ENCODE data around the gene PLCL2. TPM values are rescaled to one million over a fixed set of nuclear protein-coding genes. Genes with fewer than 3 reads are reported as not detected.

PLCL2 gene
- total and polyA plus RNA-seq, 4 donors, result 1.5 to 16.5 (median 9.4) TPM

DNA sequence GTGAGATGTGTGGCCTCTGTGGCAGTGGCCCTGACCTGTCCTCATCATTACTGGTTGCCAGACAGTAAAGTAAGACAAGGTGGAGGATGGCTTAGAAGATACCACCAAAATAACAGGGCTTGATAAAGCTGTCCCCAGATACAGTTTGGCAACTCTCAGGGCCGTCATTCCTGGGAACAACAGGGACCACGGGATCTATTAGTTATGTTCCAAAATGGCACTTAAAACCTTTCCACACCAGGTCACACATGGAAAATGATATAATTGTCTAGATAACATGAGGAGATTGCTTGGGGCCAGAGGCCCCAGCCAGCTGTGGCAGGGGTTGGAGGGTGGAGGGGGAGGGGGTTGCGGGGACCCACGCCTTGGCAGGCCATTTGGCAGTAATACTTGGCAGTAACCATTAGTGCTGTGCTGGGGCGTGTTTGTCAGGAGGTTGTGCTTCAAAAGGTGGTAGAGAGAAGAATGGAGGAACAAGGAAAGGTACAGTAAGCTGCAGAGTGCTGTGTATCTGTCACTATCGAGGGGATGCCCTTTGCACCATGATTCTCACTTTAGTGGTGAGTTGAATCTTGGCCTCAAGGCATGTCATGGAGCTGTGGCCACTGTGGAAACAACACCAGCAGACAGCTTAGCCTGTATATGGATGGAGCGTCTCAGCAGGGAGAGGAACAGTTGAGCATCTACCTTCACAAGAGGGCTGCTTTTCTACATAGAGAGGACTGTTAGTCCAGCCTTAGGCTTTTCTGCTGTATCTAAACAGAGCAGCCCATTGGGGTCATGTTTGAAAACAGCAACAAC is 14.0 kb downstream of the PLCL2 start (continued):
- TF ChIP-seq GABPA (IDR thresholded peaks at IDR 0.05 in 1 of 2, conservative IDR thresholded peaks at IDR 0.05 in 1 of 2) (no peak), JUND (IDR thresholded peaks at IDR 0.05) (no peak), YY1 (IDR thresholded peaks at IDR 0.05) (no peak)
- TF ChIP-seq, protein P1, sequence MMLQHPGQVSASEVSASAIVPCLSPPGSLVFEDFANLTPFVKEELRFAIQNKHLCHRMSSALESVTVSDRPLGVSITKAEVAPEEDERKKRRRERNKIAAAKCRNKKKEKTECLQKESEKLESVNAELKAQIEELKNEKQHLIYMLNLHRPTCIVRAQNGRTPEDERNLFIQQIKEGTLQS (IDR thresholded peaks at IDR 0.05), result no peak

DNA sequence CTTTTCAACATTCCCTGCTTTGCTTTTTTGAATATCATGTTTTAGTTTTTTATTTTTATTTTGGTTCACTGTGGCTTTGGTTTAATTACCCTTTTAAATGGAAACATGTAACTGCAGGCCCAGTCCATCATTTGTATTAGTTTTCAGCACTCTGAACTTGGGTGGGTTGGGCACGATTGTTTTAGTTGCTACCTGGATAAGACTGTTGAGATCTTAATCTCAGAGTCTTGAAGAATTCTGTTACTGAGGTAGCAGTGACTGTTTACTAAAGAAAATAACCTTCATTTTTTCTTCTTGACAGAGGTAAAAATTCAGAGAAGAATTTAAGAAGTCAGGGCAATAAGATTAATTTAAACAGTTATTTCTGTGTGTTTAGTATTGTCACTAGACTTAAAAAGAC is 15.2 kb downstream of the PLCL2 start:
- peaks cover 0 to 34% (median 7%) of the 10 kb centered on the region in 4 donors for H3K4me1 ChIP-seq (ENCODE audit: control insufficient read depth in 4 of 4, insufficient read depth in 4 of 4, low read length in 3 of 4)
- no peak for DNase-seq (ENCODE audit: low spot score)
- 81% methylated on average over 1 of the region's 1 CpG for WGBS

More for the DNA sequence above, 15.2 kb downstream of the PLCL2 start:
- Histone ChIP-seq H3K27ac (ENCODE audit: low read depth in 1 of 2, low read length in 2 of 2) (no peak overlapping the region), H3K9me3 (ENCODE audit: control insufficient read depth in 4 of 4, low read length in 3 of 4) (no peaks in the 10 kb centered on the region), H3K4me3 (ENCODE audit: low read depth in 1 of 3, low read length in 3 of 3) (no peak overlapping the region), H3K9ac (ENCODE audit: low read depth in 1 of 2, low read length in 2 of 2) (no peak overlapping the region), H3K27me3 (ENCODE audit: control insufficient read depth in 4 of 4, insufficient read depth in 4 of 4, low read length in 3 of 4) (no peaks in the 10 kb centered on the region), H3K36me3 (ENCODE audit: control insufficient read depth in 4 of 4, insufficient read depth in 3 of 4, low read depth in 1 of 4, low read length in 3 of 4) (no peaks in the 10 kb centered on the region)
- TF ChIP-seq JUND (IDR thresholded peaks at IDR 0.05) (no peak), SP1 (IDR thresholded peaks at IDR 0.05) (no peak), FOXA2 (IDR thresholded peaks at IDR 0.05) (no peak), GABPA (IDR thresholded peaks at IDR 0.05 in 1 of 2, conservative IDR thresholded peaks at IDR 0.05 in 1 of 2) (no peak), FOXA1 (IDR thresholded peaks at IDR 0.05) (no peak), RAD21 (IDR thresholded peaks at IDR 0.05) (no peak), RXRA (IDR thresholded peaks at IDR 0.05) (no peak), HNF4A (conservative IDR thresholded peaks at IDR 0.05) (no peak), EGR1 (IDR thresholded peaks at IDR 0.05; ENCODE audit: low read depth in 2 of 2) (no peak), NR2F2 (IDR thresholded peaks at IDR 0.05) (no peak), TAF1 (conservative IDR thresholded peaks at IDR 0.05) (no peak)
- TF ChIP-seq, protein P1 (IDR thresholded peaks at IDR 0.05), result no peak
- TF ChIP-seq, protein P2, sequence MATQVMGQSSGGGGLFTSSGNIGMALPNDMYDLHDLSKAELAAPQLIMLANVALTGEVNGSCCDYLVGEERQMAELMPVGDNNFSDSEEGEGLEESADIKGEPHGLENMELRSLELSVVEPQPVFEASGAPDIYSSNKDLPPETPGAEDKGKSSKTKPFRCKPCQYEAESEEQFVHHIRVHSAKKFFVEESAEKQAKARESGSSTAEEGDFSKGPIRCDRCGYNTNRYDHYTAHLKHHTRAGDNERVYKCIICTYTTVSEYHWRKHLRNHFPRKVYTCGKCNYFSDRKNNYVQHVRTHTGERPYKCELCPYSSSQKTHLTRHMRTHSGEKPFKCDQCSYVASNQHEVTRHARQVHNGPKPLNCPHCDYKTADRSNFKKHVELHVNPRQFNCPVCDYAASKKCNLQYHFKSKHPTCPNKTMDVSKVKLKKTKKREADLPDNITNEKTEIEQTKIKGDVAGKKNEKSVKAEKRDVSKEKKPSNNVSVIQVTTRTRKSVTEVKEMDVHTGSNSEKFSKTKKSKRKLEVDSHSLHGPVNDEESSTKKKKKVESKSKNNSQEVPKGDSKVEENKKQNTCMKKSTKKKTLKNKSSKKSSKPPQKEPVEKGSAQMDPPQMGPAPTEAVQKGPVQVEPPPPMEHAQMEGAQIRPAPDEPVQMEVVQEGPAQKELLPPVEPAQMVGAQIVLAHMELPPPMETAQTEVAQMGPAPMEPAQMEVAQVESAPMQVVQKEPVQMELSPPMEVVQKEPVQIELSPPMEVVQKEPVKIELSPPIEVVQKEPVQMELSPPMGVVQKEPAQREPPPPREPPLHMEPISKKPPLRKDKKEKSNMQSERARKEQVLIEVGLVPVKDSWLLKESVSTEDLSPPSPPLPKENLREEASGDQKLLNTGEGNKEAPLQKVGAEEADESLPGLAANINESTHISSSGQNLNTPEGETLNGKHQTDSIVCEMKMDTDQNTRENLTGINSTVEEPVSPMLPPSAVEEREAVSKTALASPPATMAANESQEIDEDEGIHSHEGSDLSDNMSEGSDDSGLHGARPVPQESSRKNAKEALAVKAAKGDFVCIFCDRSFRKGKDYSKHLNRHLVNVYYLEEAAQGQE (IDR thresholded peaks at IDR 0.05), result no peak
- TF ChIP-seq, protein P3, sequence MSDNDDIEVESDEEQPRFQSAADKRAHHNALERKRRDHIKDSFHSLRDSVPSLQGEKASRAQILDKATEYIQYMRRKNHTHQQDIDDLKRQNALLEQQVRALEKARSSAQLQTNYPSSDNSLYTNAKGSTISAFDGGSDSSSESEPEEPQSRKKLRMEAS (IDR thresholded peaks at IDR 0.05), result no peak
- TF ChIP-seq, protein P4, sequence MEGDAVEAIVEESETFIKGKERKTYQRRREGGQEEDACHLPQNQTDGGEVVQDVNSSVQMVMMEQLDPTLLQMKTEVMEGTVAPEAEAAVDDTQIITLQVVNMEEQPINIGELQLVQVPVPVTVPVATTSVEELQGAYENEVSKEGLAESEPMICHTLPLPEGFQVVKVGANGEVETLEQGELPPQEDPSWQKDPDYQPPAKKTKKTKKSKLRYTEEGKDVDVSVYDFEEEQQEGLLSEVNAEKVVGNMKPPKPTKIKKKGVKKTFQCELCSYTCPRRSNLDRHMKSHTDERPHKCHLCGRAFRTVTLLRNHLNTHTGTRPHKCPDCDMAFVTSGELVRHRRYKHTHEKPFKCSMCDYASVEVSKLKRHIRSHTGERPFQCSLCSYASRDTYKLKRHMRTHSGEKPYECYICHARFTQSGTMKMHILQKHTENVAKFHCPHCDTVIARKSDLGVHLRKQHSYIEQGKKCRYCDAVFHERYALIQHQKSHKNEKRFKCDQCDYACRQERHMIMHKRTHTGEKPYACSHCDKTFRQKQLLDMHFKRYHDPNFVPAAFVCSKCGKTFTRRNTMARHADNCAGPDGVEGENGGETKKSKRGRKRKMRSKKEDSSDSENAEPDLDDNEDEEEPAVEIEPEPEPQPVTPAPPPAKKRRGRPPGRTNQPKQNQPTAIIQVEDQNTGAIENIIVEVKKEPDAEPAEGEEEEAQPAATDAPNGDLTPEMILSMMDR (IDR thresholded peaks at IDR 0.05; ENCODE audit: low read depth, low read length, missing input control), result no peak
- TF ChIP-seq, protein P5, sequence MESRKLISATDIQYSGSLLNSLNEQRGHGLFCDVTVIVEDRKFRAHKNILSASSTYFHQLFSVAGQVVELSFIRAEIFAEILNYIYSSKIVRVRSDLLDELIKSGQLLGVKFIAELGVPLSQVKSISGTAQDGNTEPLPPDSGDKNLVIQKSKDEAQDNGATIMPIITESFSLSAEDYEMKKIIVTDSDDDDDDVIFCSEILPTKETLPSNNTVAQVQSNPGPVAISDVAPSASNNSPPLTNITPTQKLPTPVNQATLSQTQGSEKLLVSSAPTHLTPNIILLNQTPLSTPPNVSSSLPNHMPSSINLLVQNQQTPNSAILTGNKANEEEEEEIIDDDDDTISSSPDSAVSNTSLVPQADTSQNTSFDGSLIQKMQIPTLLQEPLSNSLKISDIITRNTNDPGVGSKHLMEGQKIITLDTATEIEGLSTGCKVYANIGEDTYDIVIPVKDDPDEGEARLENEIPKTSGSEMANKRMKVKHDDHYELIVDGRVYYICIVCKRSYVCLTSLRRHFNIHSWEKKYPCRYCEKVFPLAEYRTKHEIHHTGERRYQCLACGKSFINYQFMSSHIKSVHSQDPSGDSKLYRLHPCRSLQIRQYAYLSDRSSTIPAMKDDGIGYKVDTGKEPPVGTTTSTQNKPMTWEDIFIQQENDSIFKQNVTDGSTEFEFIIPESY (IDR thresholded peaks at IDR 0.05), result no peak
